GM12878 (cell line): ENCODE data around the gene SMOC2. TPM values are rescaled to one million over a fixed set of nuclear protein-coding genes. Genes with fewer than 3 reads are reported as not detected.

Source experiments
- ATAC-seq: fragments of 200-7000 bp; cut with Tn5 transposase; 3 replicates; pipeline ENCODE4 v1.9.1; 2020; ENCODE audit warnings: mild to moderate bottlenecking, moderate library complexity
- BruUV-seq: library from RNA; stranded (reverse); fragments of 400-500 nt; replicated peaks from 2 replicates; lab custom pipeline; 2021; lab: Mats Ljungman, UMichigan
- CTCF ChIA-PET: fragments of 300-600 bp; sonication (Branson Sonifier 250); formaldehyde crosslinking; extraction: SDS; loops from one replicate; lab custom pipeline; 2021; ENCODE audit warnings: inconsistent platforms; lab: Yijun Ruan, JAX
- POLR2A ChIA-PET: fragments of 350-600 bp; formaldehyde crosslinking; extraction: SDS; loops from one replicate; lab custom pipeline; 2021; ENCODE audit warnings: inconsistent platforms; lab: Charles Lee
- RAD21 ChIA-PET: fragments of 300-600 bp; sonication (Branson Sonifier 250); formaldehyde crosslinking; loops from one replicate; lab custom pipeline; 2023; ENCODE audit warnings: antibody characterized with exemption; ENCODE audit not compliant: unreplicated experiment; lab: Charles Lee
- SMC1A ChIA-PET: fragments of 300-600 bp; sonication (Branson Sonifier 250); formaldehyde crosslinking; loops from one replicate; lab custom pipeline; 2023; ENCODE audit not compliant: unreplicated experiment, uncharacterized antibody; lab: Charles Lee
- DNase-seq: peaks from one replicate; pipeline ENCODE4 v3.0.0-alpha.2; 2011; ENCODE audit warnings: low read depth, low spot score
- FAIRE-seq: peaks from 3 replicates; lab custom pipeline; 2011; peaks lifted over from hg19 to GRCh38; lab: Jason Lieb, UNC
- H2AFZ ChIP-seq: 2 replicates; pipeline ENCODE4 v1.6.0; 2011; ENCODE audit warnings: low read depth, low read length, control low read depth; ENCODE audit not compliant: control insufficient read depth
- H3K27ac ChIP-seq: 2 replicates; pipeline ENCODE4 v1.5.1; 2011; ENCODE audit warnings: control low read depth; ENCODE audit not compliant: control insufficient read depth, insufficient read depth
- H3K27me3 ChIP-seq, 2 experiments: replicated peaks in 1 of 2; 2 replicates each; pipeline versions ENCODE4 v1.6.0 to v1.6.1; 2011; ENCODE audit warnings: low read length in 1 of 2; ENCODE audit not compliant: control insufficient read depth in 2 of 2, insufficient read depth in 2 of 2
- H3K36me3 ChIP-seq, 2 experiments: 2 replicates each; pipeline ENCODE4 v1.5.1; 2011; ENCODE audit warnings: low read length in 1 of 2; ENCODE audit not compliant: control insufficient read depth in 2 of 2, insufficient read depth in 2 of 2
- H3K4me1 ChIP-seq: 2 replicates; pipeline ENCODE4 v1.6.1; 2011; ENCODE audit warnings: mild to moderate bottlenecking, low read length, moderate library complexity, mixed read lengths; ENCODE audit not compliant: control insufficient read depth, insufficient read depth
- H3K4me2 ChIP-seq: 2 replicates; pipeline ENCODE4 v1.6.0; 2011; ENCODE audit warnings: control low read depth; ENCODE audit not compliant: control insufficient read depth, insufficient read depth
- H3K4me3 ChIP-seq: fragments of 200-600 bp; sonication (generic); 2 replicates; pipeline ENCODE4 v1.5.1; 2016
- H3K79me2 ChIP-seq: 2 replicates; pipeline ENCODE4 v1.6.0; 2011; ENCODE audit warnings: low read length; ENCODE audit not compliant: control insufficient read depth, insufficient read depth
- H3K9ac ChIP-seq: 2 replicates; pipeline ENCODE4 v1.8.0; 2011; ENCODE audit warnings: low read length, control low read depth, mixed read lengths; ENCODE audit not compliant: control insufficient read depth, insufficient read depth
- H3K9me3 ChIP-seq: replicated peaks from 3 replicates; pipeline ENCODE4 v1.5.1; 2011; ENCODE audit warnings: mild to moderate bottlenecking, low read length; ENCODE audit not compliant: control insufficient read depth, insufficient read depth
- H4K20me1 ChIP-seq: 2 replicates; pipeline ENCODE4 v1.6.0; 2011; ENCODE audit not compliant: control insufficient read depth, insufficient read depth
- BCL3 ChIP-seq: IDR thresholded peaks from 2 replicates; pipeline ENCODE4 v1.6.1; 2011; ENCODE audit warnings: borderline replicate concordance, low read depth, mild to moderate bottlenecking, moderate library complexity, low read length; ENCODE audit not compliant: insufficient read depth, poor library complexity, severe bottlenecking
- CBFB ChIP-seq: IDR thresholded peaks from 2 replicates; pipeline ENCODE4 v1.6.1; 2016; ENCODE audit warnings: antibody characterized with exemption, low read depth
- CEBPB ChIP-seq, 2 experiments: fragments of 150-350 bp in 1 of 2; IDR thresholded peaks; 2 replicates each; pipeline ENCODE4 v1.6.1; 2012 to 2014; ENCODE audit warnings: low read depth in 2 of 2, low read length in 2 of 2, borderline replicate concordance in 1 of 2, inconsistent platforms in 1 of 2
- CREB1 ChIP-seq: IDR thresholded peaks from 2 replicates; pipeline ENCODE4 v1.6.1; 2012; ENCODE audit warnings: low read depth, mild to moderate bottlenecking, inconsistent platforms
- CTCF ChIP-seq, 3 experiments: IDR thresholded peaks in 2 of 3; conservative IDR thresholded peaks in 1 of 3; 2 replicates each; pipeline ENCODE4 v1.5.1; 2011; ENCODE audit warnings: low read depth in 3 of 3, low read length in 3 of 3, mild to moderate bottlenecking in 3 of 3, control low read depth in 2 of 3, moderate library complexity in 2 of 3, inconsistent platforms in 1 of 3, mixed read lengths in 1 of 3; ENCODE audit not compliant: control insufficient read depth in 2 of 3, insufficient read depth in 1 of 3; ENCODE audit errors: extremely low read depth in 1 of 3
- JUND ChIP-seq: IDR thresholded peaks from 2 replicates; pipeline ENCODE4 v1.6.1; 2012; ENCODE audit warnings: low read depth, mild to moderate bottlenecking, low read length, improper control_type of control experiment, moderate library complexity
- MXI1 ChIP-seq: fragments of 150-350 bp; IDR thresholded peaks from 2 replicates; pipeline ENCODE4 v1.6.1; 2011; ENCODE audit warnings: low read depth, mild to moderate bottlenecking, inconsistent platforms, low read length, improper control_type of control experiment
- MYB ChIP-seq: fragments of 150-350 bp; IDR thresholded peaks from 2 replicates; pipeline ENCODE4 v1.6.1; 2014; ENCODE audit warnings: mild to moderate bottlenecking, low read depth, low read length, borderline replicate concordance
- MYC ChIP-seq: IDR thresholded peaks from 2 replicates; pipeline ENCODE4 v1.6.1; 2011; ENCODE audit warnings: mild to moderate bottlenecking, low read length, moderate library complexity, inconsistent platforms; ENCODE audit not compliant: insufficient read depth, insufficient replicate concordance, insufficient read length, severe bottlenecking
- NFIC ChIP-seq: IDR thresholded peaks from 2 replicates; pipeline ENCODE4 v1.6.1; 2012; ENCODE audit warnings: low read depth, mild to moderate bottlenecking, inconsistent platforms, low read length, moderate library complexity
- NFYB ChIP-seq: IDR thresholded peaks from 2 replicates; pipeline ENCODE4 v1.6.1; 2011; ENCODE audit warnings: low read depth, mild to moderate bottlenecking, low read length, improper control_type of control experiment, moderate library complexity; ENCODE audit not compliant: insufficient read depth
- PML ChIP-seq: IDR thresholded peaks from 2 replicates; pipeline ENCODE4 v1.6.1; 2012; ENCODE audit warnings: low read length, inconsistent platforms
- SIN3A ChIP-seq: IDR thresholded peaks from 2 replicates; pipeline ENCODE4 v1.6.1; 2012; ENCODE audit warnings: low read depth, low read length, improper control_type of control experiment
- SIX5 ChIP-seq: IDR thresholded peaks from 2 replicates; pipeline ENCODE4 v1.6.1; 2011; ENCODE audit warnings: mild to moderate bottlenecking, low read depth, low read length, moderate library complexity; ENCODE audit not compliant: severe bottlenecking
- SUPT20H ChIP-seq: IDR thresholded peaks from 2 replicates; pipeline ENCODE4 v1.6.1; 2011; ENCODE audit warnings: low read depth, mild to moderate bottlenecking, low read length, moderate library complexity, borderline replicate concordance; ENCODE audit not compliant: control insufficient read depth
- TAF1 ChIP-seq: IDR thresholded peaks from 2 replicates; pipeline ENCODE4 v1.6.1; 2011; ENCODE audit warnings: mild to moderate bottlenecking, low read depth, low read length, borderline replicate concordance
- WRNIP1 ChIP-seq: IDR thresholded peaks from 2 replicates; pipeline ENCODE4 v1.6.1; 2011; ENCODE audit warnings: low read depth, low read length, improper control_type of control experiment, borderline replicate concordance
- ZNF384 ChIP-seq: IDR thresholded peaks from 2 replicates; pipeline ENCODE4 v1.6.1; 2012; ENCODE audit warnings: low read depth, mild to moderate bottlenecking, low read length, improper control_type of control experiment, borderline replicate concordance
- WGBS: methylation state at CpG from one replicate; pipeline ENCODE4 v1.1.6; 2016; ENCODE audit warnings: low lambda C conversion rate; ENCODE audit not compliant: insufficient replicate concordance, insufficient coverage; ENCODE audit errors: missing lambda C conversion rate; 5-methylcytosine and 5-hydroxymethylcytosine counted together
- in situ Hi-C: fragments of 300-500 bp; cut with MboI; formaldehyde crosslinking; loops from 9 replicates; pipeline ENCODE4 v1.14.3; 2018; ENCODE audit warnings: mixed read lengths
- intact Hi-C: fragments of 100-400 bp; cut with micrococcal nuclease; formaldehyde crosslinking; loops from one replicate; pipeline ENCODE4 v1.14.2; 2022; ENCODE audit not compliant: unreplicated experiment
- polyA plus RNA-seq, 11 experiments: library from polyadenylated mRNA; depleted of rRNA in 4 of 11; unstranded in 6 of 11; stranded (reverse) in 5 of 11; fragments of >200 nt; fragmentation: Nextera tagmentation in 4 of 11; fragmentation: Illumina TruSeq in 1 of 11; extraction: Ambion mirVana in 4 of 11; extraction: Trizol in 1 of 11; gene quantifications; 1 replicate in 1 of 11; 2 replicates in 10 of 11; pipeline versions ENCODE4 v1.2.1 to v1.2.3, GENCODE V29; 2011 to 2016; ENCODE audit warnings: inconsistent platforms in 2 of 11, missing spikeins in 2 of 11, low read depth in 1 of 11
- total RNA-seq, 4 experiments: library from RNA; depleted of rRNA in 3 of 4; stranded (reverse); fragments of >200 nt in 3 of 4; fragmentation: Illumina TruSeq in 1 of 4; extraction: Trizol in 1 of 4; gene quantifications; 2 replicates each; pipeline versions ENCODE4 v1.2.1 to v1.2.3, GENCODE V29; 2013 to 2021

The SMOC2 gene
- total and polyA plus RNA-seq, 10 of the 15 experiments (the other 5 are each of a cell fraction or from before 2014, with no cell fraction given): 0.10 to 0.12 TPM; not detected in 8

GRCh38 chr6:168559574-168560098 is 118.7 kb downstream of the SMOC2 start (continued):
- no peak for TF ChIP-seq PML
- no peak for TF ChIP-seq BCL3

GRCh38 chr6:168560126-168560525 is 119.1 kb downstream of the SMOC2 start:
- ATAC-seq (no peak), FAIRE-seq (no peak), DNase-seq (no peak)
- 42% methylated on average over 6 of the region's 6 CpGs for WGBS
- no peaks in the 10 kb centered on the region for H3K36me3 ChIP-seq
- no peak overlapping the region for H3K27ac ChIP-seq
- no peaks in the 10 kb centered on the region for H3K4me1 ChIP-seq
- H3K4me3 ChIP-seq: no peak overlapping the region
- no peaks in the 10 kb centered on the region for H4K20me1 ChIP-seq
- no peak overlapping the region for H3K4me2 ChIP-seq
- H3K9ac ChIP-seq: no peak overlapping the region
- no peaks in the 10 kb centered on the region for H3K27me3 ChIP-seq
- in situ Hi-C loops (no loop called here), intact Hi-C loops (no loop called here)
- ChIA-PET SMC1A (no interaction called here), POLR2A (no interaction called here), CTCF (no interaction called here), RAD21 (no interaction called here)
- no TSS peak for BruUV-seq
- H3K9me3 ChIP-seq: no peaks in the 10 kb centered on the region
- H3K79me2 ChIP-seq: no peaks in the 10 kb centered on the region
- no peak overlapping the region for H2AFZ ChIP-seq
- TF ChIP-seq CREB1 (no peak), MXI1 (no peak), NFIC (no peak), MYC (no peak), WRNIP1 (no peak), CEBPB (IDR thresholded peaks at IDR 0.05; ENCODE audit: borderline replicate concordance in 1 of 2, low read depth in 2 of 2, low read length in 2 of 2) (no peak), SUPT20H (no peak), JUND (no peak), SIN3A (no peak), SIX5 (no peak), CTCF (IDR thresholded peaks at IDR 0.05 in 2 of 3, conservative IDR thresholded peaks at IDR 0.05 in 1 of 3; ENCODE audit: control insufficient read depth in 2 of 3, extremely low read depth in 1 of 3, insufficient read depth in 1 of 3, low read depth in 3 of 3, low read length in 3 of 3) (no peak), TAF1 (no peak), ZNF384 (no peak), MYB (no peak), CBFB (no peak), BCL3 (no peak), NFYB (no peak)
